ENCODE data around the gene DERL2.

DNA sequence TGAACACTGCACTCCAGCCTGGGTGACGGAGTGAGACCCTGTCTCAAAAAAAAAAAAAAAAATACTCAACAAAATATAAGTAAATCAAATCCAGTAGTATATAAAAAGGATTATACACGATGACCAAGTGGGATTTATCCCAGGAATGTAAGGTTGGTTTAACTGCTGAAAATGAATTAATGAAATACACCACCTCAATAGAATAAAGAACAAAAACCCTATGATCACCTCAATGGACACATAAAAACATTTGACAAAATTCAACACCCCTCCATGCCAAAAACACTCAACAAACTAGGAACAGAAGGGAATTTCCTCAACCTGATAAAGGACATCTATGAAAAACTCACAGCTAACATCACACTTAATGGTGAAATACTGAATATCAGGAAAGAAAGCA is 7.0 kb upstream of the DERL2 start:
- TF ChIP-seq CTCF (conservative IDR thresholded peaks at IDR 0.05; ENCODE audit: low read depth in 2 of 2), result no peak
- no peak for TF ChIP-seq REST (IDR thresholded peaks at IDR 0.05; ENCODE audit: unreplicated experiment)
- TF ChIP-seq ZNF331 (CRISPR knock-in tag; IDR thresholded peaks at IDR 0.05; ENCODE audit: low read depth), result no peak
- TF ChIP-seq EZH2 (IDR thresholded peaks at IDR 0.05; ENCODE audit: low read depth, unreplicated experiment), result no peak
- TF ChIP-seq CREB1 (CRISPR knock-in tag; IDR thresholded peaks at IDR 0.05; ENCODE audit: low read depth), result no peak
- TF ChIP-seq JUNB (IDR thresholded peaks at IDR 0.05; ENCODE audit: unreplicated experiment), result no peak
- TF ChIP-seq POLR2AphosphoS5 (IDR thresholded peaks at IDR 0.05; ENCODE audit: low read depth), result no peak
- TF ChIP-seq EZH2phosphoT487 (IDR thresholded peaks at IDR 0.05; ENCODE audit: unreplicated experiment), result no peak
- no peak for TF ChIP-seq ETS1 (IDR thresholded peaks at IDR 0.05)
- TF ChIP-seq NANOG (IDR thresholded peaks at IDR 0.05; ENCODE audit: borderline replicate concordance), result no peak

Measured in GM23338 (cell line).